H9 (cell line): ENCODE measurements around the gene GFY. TPM values are rescaled to one million over a fixed set of nuclear protein-coding genes. Genes with fewer than 3 reads are reported as not detected.

Experiments
- DNase-seq: peaks from one replicate; pipeline ENCODE4 v3.0.0-alpha.2; 2017
- H2AFZ ChIP-seq: one replicate; pipeline ENCODE4 v1.6.1; 2013; ENCODE audit warnings: mild to moderate bottlenecking, low read length, control low read depth, moderate library complexity
- H2AK5ac ChIP-seq: 2 replicates; pipeline ENCODE4 v1.6.1; 2013; ENCODE audit warnings: low read length, control low read depth, mixed read lengths; ENCODE audit not compliant: insufficient read length
- H2BK120ac ChIP-seq: one replicate; pipeline ENCODE4 v1.6.1; 2013; ENCODE audit warnings: low read depth, mild to moderate bottlenecking, low read length, control low read depth, inconsistent platforms; ENCODE audit not compliant: poor library complexity, severe bottlenecking
- H2BK12ac ChIP-seq: 2 replicates; pipeline ENCODE4 v1.6.1; 2013; ENCODE audit warnings: low read length, control low read depth, mixed read lengths, low read depth; ENCODE audit not compliant: insufficient read length
- H2BK15ac ChIP-seq: 2 replicates; pipeline ENCODE4 v1.6.1; 2013; ENCODE audit warnings: low read depth, low read length, control low read depth
- H2BK20ac ChIP-seq: one replicate; pipeline ENCODE4 v1.6.1; 2013; ENCODE audit warnings: low read depth, mild to moderate bottlenecking, low read length, control low read depth, inconsistent platforms; ENCODE audit not compliant: poor library complexity, severe bottlenecking
- H2BK5ac ChIP-seq: 2 replicates; pipeline ENCODE4 v1.6.1; 2013; ENCODE audit warnings: low read length, control low read depth, mixed read lengths; ENCODE audit not compliant: insufficient read length
- H3K14ac ChIP-seq: 2 replicates; pipeline ENCODE4 v1.6.1; 2013; ENCODE audit warnings: low read length, control low read depth; ENCODE audit not compliant: insufficient read depth
- H3K18ac ChIP-seq: 2 replicates; pipeline ENCODE4 v1.6.1; 2013; ENCODE audit warnings: low read depth, mild to moderate bottlenecking, mixed read lengths, low read length, control low read depth; ENCODE audit not compliant: insufficient read length
- H3K23ac ChIP-seq: 2 replicates; pipeline ENCODE4 v1.6.1; 2013; ENCODE audit warnings: low read length, control low read depth, mixed read lengths, low read depth; ENCODE audit not compliant: insufficient read length
- H3K23me2 ChIP-seq: 2 replicates; pipeline ENCODE4 v1.6.1; 2013; ENCODE audit warnings: low read depth, mild to moderate bottlenecking, mixed read lengths, low read length, control low read depth; ENCODE audit not compliant: insufficient read length, poor library complexity, severe bottlenecking
- H3K27ac ChIP-seq: 2 replicates; pipeline ENCODE4 v1.5.1; 2013; ENCODE audit warnings: low read length, control low read depth, mixed read lengths, low read depth; ENCODE audit not compliant: insufficient read length
- H3K27me3 ChIP-seq: 2 replicates; pipeline ENCODE4 v1.6.1; 2013; ENCODE audit warnings: low read length, control low read depth, inconsistent platforms; ENCODE audit not compliant: insufficient read depth
- H3K4ac ChIP-seq: 2 replicates; pipeline ENCODE4 v1.6.1; 2013; ENCODE audit warnings: low read depth, mild to moderate bottlenecking, control low read depth, inconsistent platforms, low read length, moderate library complexity
- H3K4me1 ChIP-seq: 2 replicates; pipeline ENCODE4 v1.6.1; 2013; ENCODE audit warnings: low read length, control low read depth, inconsistent platforms; ENCODE audit not compliant: insufficient read depth
- H3K4me2 ChIP-seq: 2 replicates; pipeline ENCODE4 v1.6.1; 2013; ENCODE audit warnings: low read length, control low read depth, mixed read lengths; ENCODE audit not compliant: insufficient read length, insufficient read depth
- H3K56ac ChIP-seq: 2 replicates; pipeline ENCODE4 v1.6.1; 2013; ENCODE audit warnings: low read depth, mild to moderate bottlenecking, mixed read lengths, low read length, control low read depth; ENCODE audit not compliant: insufficient read length
- H3K79me1 ChIP-seq: 2 replicates; pipeline ENCODE4 v1.6.1; 2013; ENCODE audit warnings: low read depth, mild to moderate bottlenecking, moderate library complexity, low read length, control low read depth, inconsistent platforms; ENCODE audit not compliant: insufficient read depth, poor library complexity, severe bottlenecking
- H3K79me2 ChIP-seq: 2 replicates; pipeline ENCODE4 v1.6.1; 2013; ENCODE audit warnings: low read length, control low read depth, inconsistent platforms; ENCODE audit not compliant: insufficient read depth
- H3K9ac ChIP-seq: 2 replicates; pipeline ENCODE4 v1.6.1; 2013; ENCODE audit warnings: low read length, control low read depth, mixed read lengths; ENCODE audit not compliant: insufficient read length; ENCODE audit errors: extremely low read depth
- H3K9me3 ChIP-seq: one replicate; pipeline ENCODE4 v1.6.1; 2013; ENCODE audit warnings: low read depth, low read length, inconsistent platforms; ENCODE audit not compliant: control insufficient read depth
- H3T11ph ChIP-seq: one replicate; pipeline ENCODE4 v1.6.1; 2013; ENCODE audit warnings: mild to moderate bottlenecking, low read length, control low read depth, inconsistent platforms
- H4K20me1 ChIP-seq: one replicate; pipeline ENCODE4 v1.6.1; 2013; ENCODE audit not compliant: control insufficient read depth, insufficient read length, insufficient read depth
- H4K5ac ChIP-seq: 2 replicates; pipeline ENCODE4 v1.6.1; 2013; ENCODE audit warnings: low read depth, mild to moderate bottlenecking, mixed read lengths, low read length, control low read depth; ENCODE audit not compliant: insufficient read length
- H4K8ac ChIP-seq: replicated peaks from 2 replicates; pipeline ENCODE4 v1.6.1; 2013; ENCODE audit warnings: low read length, control low read depth, mixed read lengths, low read depth; ENCODE audit not compliant: insufficient read length
- H4K91ac ChIP-seq: 2 replicates; pipeline ENCODE4 v1.6.1; 2013; ENCODE audit warnings: low read depth, mild to moderate bottlenecking, moderate library complexity, mixed read lengths, low read length, control low read depth; ENCODE audit not compliant: insufficient read length
- H3K27ac Mint-ChIP-seq, 3 experiments: 2 replicates in 2 of 3; 3 replicates in 1 of 3; pipeline ENCODE4 v1.8.0; 2020 to 2021; ENCODE audit warnings: mixed read lengths in 3 of 3, mild to moderate bottlenecking in 1 of 3, moderate library complexity in 1 of 3
- H3K27me3 Mint-ChIP-seq: 2 replicates; pipeline ENCODE4 v1.8.0; 2021; ENCODE audit warnings: low read depth, mild to moderate bottlenecking, moderate library complexity, mixed read lengths
- H3K36me3 Mint-ChIP-seq, 3 experiments: 2 replicates in 2 of 3; 3 replicates in 1 of 3; pipeline ENCODE4 v1.8.0; 2020 to 2021; ENCODE audit warnings: low read depth in 3 of 3, mixed read lengths in 3 of 3; ENCODE audit not compliant: insufficient read depth in 1 of 3
- H3K4me1 Mint-ChIP-seq, 2 experiments: 2 replicates each; pipeline ENCODE4 v1.8.0; 2020; ENCODE audit warnings: mixed read lengths in 2 of 2
- H3K4me3 Mint-ChIP-seq, 2 experiments: 2 replicates in 1 of 2; 3 replicates in 1 of 2; pipeline ENCODE4 v1.8.0; 2020 to 2021; ENCODE audit warnings: mild to moderate bottlenecking in 2 of 2, mixed read lengths in 2 of 2, moderate library complexity in 1 of 2
- H3K9me3 Mint-ChIP-seq, 2 experiments: 2 replicates in 1 of 2; 3 replicates in 1 of 2; pipeline ENCODE4 v1.8.0; 2020; ENCODE audit warnings: mild to moderate bottlenecking in 2 of 2, mixed read lengths in 2 of 2, moderate library complexity in 1 of 2
- WGBS: extraction: QIAGEN DNeasy Blood & Tissue Kit; methylation state at CpG from one replicate; pipeline ENCODE4 v1.1.7; 2013; ENCODE audit warnings: missing lambda C conversion rate, low lambda C conversion rate, mixed read lengths; ENCODE audit not compliant: insufficient read length; ENCODE audit errors: extremely low coverage; 5-methylcytosine and 5-hydroxymethylcytosine counted together
- total RNA-seq: library from RNA; stranded (reverse); gene quantifications from 2 replicates; pipeline ENCODE4 v1.2.1, GENCODE V29; 2021
- TF ChIP-seq, protein P1 (sequence below): fragments of 200-600 bp; sonication (generic); conservative IDR thresholded peaks from 3 replicates; pipeline ENCODE4 v1.8.0; 2021; ENCODE audit warnings: antibody characterized with exemption, mild to moderate bottlenecking

GFY gene
- total RNA-seq, 1 experiment from 2014 or later: 1.3 TPM

DNA sequence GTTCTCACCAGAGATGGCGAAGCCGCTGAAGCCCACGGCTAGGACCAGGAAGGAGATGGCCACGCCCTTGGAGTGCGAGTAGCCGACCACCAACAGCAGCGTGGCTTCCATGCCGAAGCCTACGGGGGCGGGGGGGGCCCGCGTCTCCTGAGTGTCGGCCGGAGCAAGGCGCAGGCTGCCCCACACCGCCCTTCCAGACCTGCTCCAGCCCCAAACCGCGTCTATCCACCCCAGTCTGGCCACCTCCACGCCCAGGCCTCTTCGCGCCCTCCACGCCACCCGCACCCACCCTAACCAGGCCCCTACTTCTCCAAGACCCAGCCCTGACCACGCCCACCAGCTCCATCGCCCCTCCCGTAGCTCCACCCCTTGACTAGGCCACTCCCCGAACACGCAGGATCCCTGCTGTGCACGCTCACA lies 6.2 kb downstream of the GFY start:
- WGBS: no CpG with 5 or more reads among the region's 29 CpGs
- Histone ChIP-seq H2BK120ac (no peak overlapping the region), H3K56ac (no peak overlapping the region), H2BK5ac (no peak overlapping the region), H3K9me3 (no peaks in the 10 kb centered on the region), H3K79me1 (no peaks in the 10 kb centered on the region), H3K4ac (no peak overlapping the region), H2AFZ (no peak overlapping the region), H2AK5ac (no peak overlapping the region), H4K8ac (no peak overlapping the region), H3K4me1 (no peaks in the 10 kb centered on the region; the same call in 1 of the 2 replicates), H4K20me1 (no peaks in the 10 kb centered on the region), H3K4me2 (no peak overlapping the region), H2BK12ac (no peak overlapping the region), H3K79me2 (no peaks in the 10 kb centered on the region), H3K27ac (no peak overlapping the region), H4K91ac (no peak overlapping the region), H3K18ac (no peak overlapping the region), H3T11ph (no peak overlapping the region), H3K23ac (no peak overlapping the region), H2BK20ac (no peak overlapping the region), H3K27me3 (peaks cover 2% of the 10 kb centered on the region; the same call in 1 of the 2 replicates), H3K14ac (no peak overlapping the region), H3K9ac (no peak overlapping the region), H2BK15ac (no peak overlapping the region), H3K23me2 (peaks cover 19% of the 10 kb centered on the region), H4K5ac (no peak overlapping the region)
- TF ChIP-seq, protein P1, sequence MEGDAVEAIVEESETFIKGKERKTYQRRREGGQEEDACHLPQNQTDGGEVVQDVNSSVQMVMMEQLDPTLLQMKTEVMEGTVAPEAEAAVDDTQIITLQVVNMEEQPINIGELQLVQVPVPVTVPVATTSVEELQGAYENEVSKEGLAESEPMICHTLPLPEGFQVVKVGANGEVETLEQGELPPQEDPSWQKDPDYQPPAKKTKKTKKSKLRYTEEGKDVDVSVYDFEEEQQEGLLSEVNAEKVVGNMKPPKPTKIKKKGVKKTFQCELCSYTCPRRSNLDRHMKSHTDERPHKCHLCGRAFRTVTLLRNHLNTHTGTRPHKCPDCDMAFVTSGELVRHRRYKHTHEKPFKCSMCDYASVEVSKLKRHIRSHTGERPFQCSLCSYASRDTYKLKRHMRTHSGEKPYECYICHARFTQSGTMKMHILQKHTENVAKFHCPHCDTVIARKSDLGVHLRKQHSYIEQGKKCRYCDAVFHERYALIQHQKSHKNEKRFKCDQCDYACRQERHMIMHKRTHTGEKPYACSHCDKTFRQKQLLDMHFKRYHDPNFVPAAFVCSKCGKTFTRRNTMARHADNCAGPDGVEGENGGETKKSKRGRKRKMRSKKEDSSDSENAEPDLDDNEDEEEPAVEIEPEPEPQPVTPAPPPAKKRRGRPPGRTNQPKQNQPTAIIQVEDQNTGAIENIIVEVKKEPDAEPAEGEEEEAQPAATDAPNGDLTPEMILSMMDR: no peak
- H3K9me3 Mint-ChIP-seq: peaks cover 4 to 8% of the 10 kb centered on the region in 2 experiments; a peak in 4 of 5 replicates
- peaks cover 40 to 79% of the 10 kb centered on the region in 2 experiments for H3K4me1 Mint-ChIP-seq
- no peak overlapping the region for H3K27ac Mint-ChIP-seq
- peaks cover 3 to 15% (median 6%) of the 10 kb centered on the region in 3 experiments for H3K36me3 Mint-ChIP-seq
- DNase-seq: no peak
- peaks cover 76% of the 10 kb centered on the region for H3K27me3 Mint-ChIP-seq
- H3K4me3 Mint-ChIP-seq: no peak overlapping the region
